Smooth muscle cell (in vitro differentiated cells): ENCODE data around the gene NT5C2. TPM values are rescaled to one million over a fixed set of nuclear protein-coding genes. Genes with fewer than 3 reads are reported as not detected.

ENCODE experiments used
- DNase-seq: peaks from one replicate; lab custom pipeline; 2025; ENCODE audit not compliant: unreplicated experiment; lab: John Stamatoyannopoulos, UW
- H2AFZ ChIP-seq: fragments of 200-600 bp; sonication (generic); 2 replicates; pipeline ENCODE4 v1.6.0; 2016; ENCODE audit warnings: antibody characterized with exemption, low read depth, mild to moderate bottlenecking
- H3F3A ChIP-seq: fragments of 200-600 bp; sonication (generic); 2 replicates; pipeline ENCODE4 v1.6.0; 2017; ENCODE audit warnings: antibody characterized with exemption, low read depth
- H3K27ac ChIP-seq: fragments of 200-600 bp; sonication (generic); 2 replicates; pipeline ENCODE4 v1.5.1; 2016; ENCODE audit warnings: low read depth, mild to moderate bottlenecking
- H3K27me3 ChIP-seq: fragments of 200-600 bp; sonication (generic); 2 replicates; pipeline ENCODE4 v1.6.1; 2016; ENCODE audit warnings: low read depth, mild to moderate bottlenecking
- H3K36me3 ChIP-seq: fragments of 200-600 bp; sonication (generic); 2 replicates; pipeline ENCODE4 v1.5.1; 2016; ENCODE audit warnings: low read depth
- H3K4me1 ChIP-seq: fragments of 200-600 bp; sonication (generic); 2 replicates; pipeline ENCODE4 v1.5.1; 2016; ENCODE audit warnings: low read depth
- H3K4me2 ChIP-seq: fragments of 200-600 bp; sonication (generic); 2 replicates; pipeline ENCODE4 v1.6.0; 2016; ENCODE audit warnings: mild to moderate bottlenecking
- H3K4me3 ChIP-seq: fragments of 200-600 bp; sonication (generic); 2 replicates; pipeline ENCODE4 v1.5.1; 2016; ENCODE audit warnings: mild to moderate bottlenecking
- H3K79me2 ChIP-seq: fragments of 200-600 bp; sonication (generic); 2 replicates; pipeline ENCODE4 v1.6.0; 2016; ENCODE audit warnings: low read depth, mild to moderate bottlenecking
- H3K9ac ChIP-seq: fragments of 200-600 bp; sonication (generic); 2 replicates; pipeline ENCODE4 v1.6.0; 2016; ENCODE audit warnings: low read depth
- H3K9me3 ChIP-seq: fragments of 200-600 bp; sonication (generic); replicated peaks from 2 replicates; pipeline ENCODE4 v1.5.1; 2016; ENCODE audit warnings: low read depth
- H4K20me1 ChIP-seq: fragments of 200-600 bp; sonication (generic); 2 replicates; pipeline ENCODE4 v1.6.0; 2016; ENCODE audit warnings: low read depth
- CTCF ChIP-seq: fragments of 200-600 bp; sonication (generic); IDR thresholded peaks from 2 replicates; pipeline ENCODE4 v1.5.1; 2017; ENCODE audit warnings: borderline replicate concordance, mild to moderate bottlenecking, antibody characterized with exemption; ENCODE audit not compliant: insufficient read depth, poor library complexity, severe bottlenecking
- WGBS: methylation state at CpG from one replicate; pipeline ENCODE4 v1.1.7; 2016; ENCODE audit warnings: low lambda C conversion rate; 5-methylcytosine and 5-hydroxymethylcytosine counted together
- polyA plus RNA-seq: library from polyadenylated mRNA; unstranded; fragments of >200 nt; fragmentation: Nextera tagmentation; extraction: Ambion mirVana; gene quantifications from 2 replicates; pipeline ENCODE4 v1.2.1, GENCODE V29; 2016
- total RNA-seq: library from RNA; depleted of rRNA; stranded (reverse); fragments of >200 nt; gene quantifications from 2 replicates; pipeline ENCODE4 v1.2.3, GENCODE V29; 2014

The NT5C2 gene
- 32.2 and 33.5 TPM in 2 replicates for total RNA-seq
- 19.1 and 23.8 TPM in 2 replicates for polyA plus RNA-seq

- H3K36me3 ChIP-seq = no peaks in the 10 kb centered on the region
- H3K4me1 ChIP-seq = peaks cover 14% of the 10 kb centered on the region
- peak within 1 kb of the TSS; percentile 95 for H3K4me2 ChIP-seq
- peaks cover 9% of the 10 kb centered on the region for H3F3A ChIP-seq
- TF ChIP-seq CTCF = no peak
- peaks cover 39% of the 10 kb centered on the region for H4K20me1 ChIP-seq
- peak within 1 kb of the TSS; percentile 91 for H2AFZ ChIP-seq
- H3K79me2 ChIP-seq = peaks cover 45% of the 10 kb centered on the region
- peak; percentile 60 for DNase-seq
- H3K27me3 ChIP-seq = no peaks in the 10 kb centered on the region
- no peaks in the 10 kb centered on the region for H3K9me3 ChIP-seq
- 11% methylated on average over 27 of the region's 62 CpGs for WGBS
- peak within 1 kb of the TSS; percentile 98 for H3K9ac ChIP-seq
- H3K27ac ChIP-seq = peak within 1 kb of the TSS; percentile 95
- H3K4me3 ChIP-seq = peak within 1 kb of the TSS; percentile 99
Measured at GRCh38 chr10:103193107-103193819, at the start of gene NT5C2. NT5C2 (minus strand) TSS chr10:103193272; CDS start chr10:103174958, 18,314 bp downstream.

GRCh38 chr10:103241262-103242011, 48.4 kb upstream of the NT5C2 start:
- Histone ChIP-seq H3K4me1 (peaks cover 4% of the 10 kb centered on the region), H2AFZ (peak overlapping the region; percentile 44), H3K9ac (peak overlapping the region; percentile 25), H3K36me3 (no peaks in the 10 kb centered on the region), H3K4me3 (no peak overlapping the region), H3K27me3 (no peaks in the 10 kb centered on the region), H3F3A (peaks cover 6% of the 10 kb centered on the region), H3K27ac (peak overlapping the region; percentile 75), H3K9me3 (no peaks in the 10 kb centered on the region), H4K20me1 (no peaks in the 10 kb centered on the region), H3K79me2 (no peaks in the 10 kb centered on the region), H3K4me2 (peak overlapping the region; percentile 53)
- no peak for TF ChIP-seq CTCF
- DNase-seq = peak; percentile 8
- WGBS = 33% methylated on average over 7 of the region's 7 CpGs

GRCh38 chr10:103238506-103239252, 45.6 kb upstream of the NT5C2 start:
- no peaks in the 10 kb centered on the region for H3K9me3 ChIP-seq
- H3K27ac ChIP-seq = peak overlapping the region; percentile 75
- H3K4me2 ChIP-seq = no peak overlapping the region
- peaks cover 4% of the 10 kb centered on the region for H3K4me1 ChIP-seq
- no peaks in the 10 kb centered on the region for H3K79me2 ChIP-seq
- H3K9ac ChIP-seq = no peak overlapping the region
- H3K4me3 ChIP-seq = no peak overlapping the region
- peak overlapping the region; percentile 5 for H2AFZ ChIP-seq
- H4K20me1 ChIP-seq = no peaks in the 10 kb centered on the region
- H3K27me3 ChIP-seq = no peaks in the 10 kb centered on the region
- no peaks in the 10 kb centered on the region for H3K36me3 ChIP-seq
- no peak for TF ChIP-seq CTCF
- no peak for DNase-seq
- peaks cover 6% of the 10 kb centered on the region for H3F3A ChIP-seq
- 56% methylated on average over 11 of the region's 11 CpGs for WGBS
